ENCODE data around the gene KCNA3.
A peak's percentile ranks its signal among the peaks of the same experiment; 100 is the strongest.
"Not testable (repeated sequence)": the region's sequence is repeated elsewhere in the genome, so short reads cannot be mapped to it uniquely, and the experiment has no call there.

KCNA3 gene

GRCh38 chr1:110677526-110677925 lies 2.8 kb upstream of the KCNA3 start:
- DNase-seq: no peak

GRCh38 chr1:110676970-110677369 lies 2.2 kb upstream of the KCNA3 start:
- DNase-seq: no peak

- DNase-seq: no peak
Measured at GRCh38 chr1:110675060-110675791, 486 bp upstream of the KCNA3 start.

- no peak for DNase-seq
Measured at GRCh38 chr1:110673805-110674336, 869 bp downstream of the KCNA3 start.

GRCh38 chr1:110673197-110673701 lies 1.5 kb downstream of the KCNA3 start:
- DNase-seq: no peak

GRCh38 chr1:110672753-110673108 lies 2.0 kb downstream of the KCNA3 start:
- DNase-seq: no peak

GRCh38 chr1:110672001-110672752 lies 2.6 kb downstream of the KCNA3 start:
- DNase-seq: peak; percentile 67

- DNase-seq: no peak
Measured at GRCh38 chr1:110671361-110671760, 3.4 kb downstream of the KCNA3 start.

- no peak for DNase-seq
Measured at GRCh38 chr1:110668549-110668948, 6.2 kb downstream of the KCNA3 start.

- DNase-seq: no peak
Measured at GRCh38 chr1:110667776-110668175, 7.0 kb downstream of the KCNA3 start.

- no peak for DNase-seq
Measured at GRCh38 chr1:110663241-110663640, 11.5 kb downstream of the KCNA3 start.

- DNase-seq: not testable (repeated sequence)
Measured at GRCh38 chr1:110659559-110659958, 15.2 kb downstream of the KCNA3 start.

- DNase-seq: no peak
Measured at GRCh38 chr1:110657351-110657750, 17.4 kb downstream of the KCNA3 start.

- DNase-seq: no peak
Measured at GRCh38 chr1:110650609-110651008, 24.1 kb downstream of the KCNA3 start.

GRCh38 chr1:110648417-110648816 lies 26.3 kb downstream of the KCNA3 start:
- DNase-seq: no peak

- DNase-seq: peak; percentile 57
Measured at GRCh38 chr1:110647254-110647891, 27.4 kb downstream of the KCNA3 start.

- peak; percentile 67 for DNase-seq
Measured at GRCh38 chr1:110645821-110646735, 28.7 kb downstream of the KCNA3 start.

- no peak for DNase-seq
Measured at GRCh38 chr1:110645211-110645610, 29.5 kb downstream of the KCNA3 start.

GRCh38 chr1:110643879-110644472 lies 30.8 kb downstream of the KCNA3 start:
- no peak for DNase-seq

- DNase-seq: no peak
Measured at GRCh38 chr1:110639724-110640386, 34.9 kb downstream of the KCNA3 start.

GRCh38 chr1:110638556-110638955 lies 36.2 kb downstream of the KCNA3 start:
- no peak for DNase-seq

All from fibroblast of skin of abdomen (primary cell).